ENCODE measurements around the gene CYBA. TPM values are rescaled to one million over a fixed set of nuclear protein-coding genes. Genes with fewer than 3 reads are reported as not detected.
A peak's percentile ranks its signal among the peaks of the same experiment; 100 is the strongest.

Gene CYBA
- total and polyA plus RNA-seq, 2 of the 13 experiments (the other 11 are each of a cell fraction or from before 2014, with no cell fraction given): 196 to 250 TPM

DNA sequence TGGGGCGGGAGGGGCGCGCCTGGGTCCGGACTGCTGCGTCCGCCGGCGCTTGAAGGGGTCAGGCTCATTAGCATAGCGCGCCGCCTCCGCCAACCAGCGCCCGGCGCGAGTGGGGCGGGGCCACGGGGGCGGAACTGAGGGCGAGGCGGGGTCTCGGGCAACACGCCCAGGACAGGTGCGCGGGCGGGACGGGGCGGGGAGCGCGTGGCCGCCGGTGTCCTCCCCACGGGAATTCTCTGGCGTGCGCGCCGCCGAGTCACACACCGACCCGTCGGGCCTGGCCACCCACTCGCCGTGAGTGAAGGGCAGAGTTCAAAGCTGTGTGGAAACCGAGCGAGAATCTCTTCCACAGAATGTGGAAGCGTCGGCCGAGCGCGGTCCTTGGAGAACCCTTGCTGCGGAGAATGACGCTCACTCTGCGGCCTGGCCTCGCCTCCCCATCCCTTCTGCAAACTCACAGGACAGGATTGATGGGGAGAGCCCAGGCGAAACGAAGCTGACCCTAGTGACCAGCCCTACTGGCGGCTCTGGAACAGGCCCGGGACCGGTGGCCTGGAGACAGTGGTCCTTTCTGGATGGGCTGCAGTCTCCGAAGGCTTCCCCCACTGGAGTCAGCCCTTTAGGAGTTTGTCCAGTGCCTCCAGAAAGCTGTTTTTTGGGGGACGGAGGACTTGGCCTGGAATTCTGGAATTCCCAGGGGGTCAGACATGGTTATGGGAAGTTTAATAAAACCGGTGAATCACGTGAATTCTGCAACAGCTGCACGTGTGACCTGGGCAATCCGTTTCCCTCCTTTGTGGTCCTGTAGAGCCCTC, 35.8 kb upstream of the CYBA start, which contains the start of gene SNAI3 (continued):
- TF ChIP-seq HNF4A (CRISPR knock-in tag; IDR thresholded peaks at IDR 0.05) (no peak), ZNF749 (CRISPR knock-in tag; IDR thresholded peaks at IDR 0.05; ENCODE audit: borderline replicate concordance) (0 out of 2 replicates have a peak, but pooled peaks have one; percentile 23), HES4 (CRISPR knock-in tag; IDR thresholded peaks at IDR 0.05; ENCODE audit: borderline replicate concordance) (peak; percentile 58; the same call in 1 of the 2 replicates), ZNF614 (CRISPR knock-in tag; IDR thresholded peaks at IDR 0.05; ENCODE audit: borderline replicate concordance) (no peak), ZNF24 (IDR thresholded peaks at IDR 0.05) (no peak), EED (CRISPR knock-in tag; IDR thresholded peaks at IDR 0.05) (peak; percentile 73), ZFP82 (CRISPR knock-in tag; IDR thresholded peaks at IDR 0.05; ENCODE audit: borderline replicate concordance) (0 out of 2 replicates have a peak, but pooled peaks have one; percentile 25), GATAD2A (CRISPR knock-in tag; IDR thresholded peaks at IDR 0.05) (no peak), NCOR1 (IDR thresholded peaks at IDR 0.05; ENCODE audit: borderline replicate concordance, low read length) (no peak), PAWR (CRISPR knock-in tag; IDR thresholded peaks at IDR 0.05; ENCODE audit: borderline replicate concordance) (no peak), MYNN (CRISPR knock-in tag; IDR thresholded peaks at IDR 0.05; ENCODE audit: low read depth) (no peak), ZEB1 (IDR thresholded peaks at IDR 0.05; ENCODE audit: insufficient replicate concordance, low read depth) (no peak), ZMYM4 (CRISPR knock-in tag; IDR thresholded peaks at IDR 0.05) (peak; percentile 10; the same call in 1 of the 2 replicates), MTF2 (CRISPR knock-in tag; IDR thresholded peaks at IDR 0.05; ENCODE audit: borderline replicate concordance) (0 out of 2 replicates have a peak, but pooled peaks have one; percentile 36), MLLT10 (CRISPR knock-in tag; IDR thresholded peaks at IDR 0.05) (no peak), ZNF782 (CRISPR knock-in tag; IDR thresholded peaks at IDR 0.05; ENCODE audit: borderline replicate concordance) (peak; percentile 71), NCOA5 (CRISPR knock-in tag; IDR thresholded peaks at IDR 0.05) (no peak), FOSL1 (CRISPR knock-in tag; IDR thresholded peaks at IDR 0.05; ENCODE audit: borderline replicate concordance) (no peak), ZNF224 (CRISPR knock-in tag; IDR thresholded peaks at IDR 0.05) (no peak), ETV6 (CRISPR knock-in tag; conservative IDR thresholded peaks at IDR 0.05) (0 out of 2 replicates have a peak, but pooled peaks have one; percentile 33), SNAPC2 (CRISPR knock-in tag; IDR thresholded peaks at IDR 0.05) (peak; percentile 55; the same call in 1 of the 2 replicates), ZNF441 (CRISPR knock-in tag; IDR thresholded peaks at IDR 0.05; ENCODE audit: borderline replicate concordance) (peak; percentile 62; the same call in 1 of the 2 replicates)
- TF ChIP-seq, protein P1, sequence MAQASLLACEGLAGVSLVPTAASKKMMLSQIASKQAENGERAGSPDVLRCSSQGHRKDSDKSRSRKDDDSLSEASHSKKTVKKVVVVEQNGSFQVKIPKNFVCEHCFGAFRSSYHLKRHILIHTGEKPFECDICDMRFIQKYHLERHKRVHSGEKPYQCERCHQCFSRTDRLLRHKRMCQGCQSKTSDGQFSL (CRISPR knock-in tag; IDR thresholded peaks at IDR 0.05): peak; percentile 55; the same call in 1 of the 2 replicates
- TF ChIP-seq, protein P2, sequence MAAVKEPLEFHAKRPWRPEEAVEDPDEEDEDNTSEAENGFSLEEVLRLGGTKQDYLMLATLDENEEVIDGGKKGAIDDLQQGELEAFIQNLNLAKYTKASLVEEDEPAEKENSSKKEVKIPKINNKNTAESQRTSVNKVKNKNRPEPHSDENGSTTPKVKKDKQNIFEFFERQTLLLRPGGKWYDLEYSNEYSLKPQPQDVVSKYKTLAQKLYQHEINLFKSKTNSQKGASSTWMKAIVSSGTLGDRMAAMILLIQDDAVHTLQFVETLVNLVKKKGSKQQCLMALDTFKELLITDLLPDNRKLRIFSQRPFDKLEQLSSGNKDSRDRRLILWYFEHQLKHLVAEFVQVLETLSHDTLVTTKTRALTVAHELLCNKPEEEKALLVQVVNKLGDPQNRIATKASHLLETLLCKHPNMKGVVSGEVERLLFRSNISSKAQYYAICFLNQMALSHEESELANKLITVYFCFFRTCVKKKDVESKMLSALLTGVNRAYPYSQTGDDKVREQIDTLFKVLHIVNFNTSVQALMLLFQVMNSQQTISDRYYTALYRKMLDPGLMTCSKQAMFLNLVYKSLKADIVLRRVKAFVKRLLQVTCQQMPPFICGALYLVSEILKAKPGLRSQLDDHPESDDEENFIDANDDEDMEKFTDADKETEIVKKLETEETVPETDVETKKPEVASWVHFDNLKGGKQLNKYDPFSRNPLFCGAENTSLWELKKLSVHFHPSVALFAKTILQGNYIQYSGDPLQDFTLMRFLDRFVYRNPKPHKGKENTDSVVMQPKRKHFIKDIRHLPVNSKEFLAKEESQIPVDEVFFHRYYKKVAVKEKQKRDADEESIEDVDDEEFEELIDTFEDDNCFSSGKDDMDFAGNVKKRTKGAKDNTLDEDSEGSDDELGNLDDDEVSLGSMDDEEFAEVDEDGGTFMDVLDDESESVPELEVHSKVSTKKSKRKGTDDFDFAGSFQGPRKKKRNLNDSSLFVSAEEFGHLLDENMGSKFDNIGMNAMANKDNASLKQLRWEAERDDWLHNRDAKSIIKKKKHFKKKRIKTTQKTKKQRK (IDR thresholded peaks at IDR 0.05; ENCODE audit: low read length): no peak
- TF ChIP-seq, protein P3, sequence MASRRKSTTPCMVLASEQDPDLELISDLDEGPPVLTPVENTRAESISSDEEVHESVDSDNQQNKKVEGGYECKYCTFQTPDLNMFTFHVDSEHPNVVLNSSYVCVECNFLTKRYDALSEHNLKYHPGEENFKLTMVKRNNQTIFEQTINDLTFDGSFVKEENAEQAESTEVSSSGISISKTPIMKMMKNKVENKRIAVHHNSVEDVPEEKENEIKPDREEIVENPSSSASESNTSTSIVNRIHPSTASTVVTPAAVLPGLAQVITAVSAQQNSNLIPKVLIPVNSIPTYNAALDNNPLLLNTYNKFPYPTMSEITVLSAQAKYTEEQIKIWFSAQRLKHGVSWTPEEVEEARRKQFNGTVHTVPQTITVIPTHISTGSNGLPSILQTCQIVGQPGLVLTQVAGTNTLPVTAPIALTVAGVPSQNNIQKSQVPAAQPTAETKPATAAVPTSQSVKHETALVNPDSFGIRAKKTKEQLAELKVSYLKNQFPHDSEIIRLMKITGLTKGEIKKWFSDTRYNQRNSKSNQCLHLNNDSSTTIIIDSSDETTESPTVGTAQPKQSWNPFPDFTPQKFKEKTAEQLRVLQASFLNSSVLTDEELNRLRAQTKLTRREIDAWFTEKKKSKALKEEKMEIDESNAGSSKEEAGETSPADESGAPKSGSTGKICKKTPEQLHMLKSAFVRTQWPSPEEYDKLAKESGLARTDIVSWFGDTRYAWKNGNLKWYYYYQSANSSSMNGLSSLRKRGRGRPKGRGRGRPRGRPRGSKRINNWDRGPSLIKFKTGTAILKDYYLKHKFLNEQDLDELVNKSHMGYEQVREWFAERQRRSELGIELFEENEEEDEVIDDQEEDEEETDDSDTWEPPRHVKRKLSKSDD (CRISPR knock-in tag; IDR thresholded peaks at IDR 0.05; ENCODE audit: low read depth): no peak
